Measurements from ENCODE around the gene ZNF768. TPM values are rescaled to one million over a fixed set of nuclear protein-coding genes. Genes with fewer than 3 reads are reported as not detected.

Gene ZNF768
- total and polyA plus RNA-seq, 2 experiments from 2014 or later, result 25.2 to 37.6 TPM

DNA sequence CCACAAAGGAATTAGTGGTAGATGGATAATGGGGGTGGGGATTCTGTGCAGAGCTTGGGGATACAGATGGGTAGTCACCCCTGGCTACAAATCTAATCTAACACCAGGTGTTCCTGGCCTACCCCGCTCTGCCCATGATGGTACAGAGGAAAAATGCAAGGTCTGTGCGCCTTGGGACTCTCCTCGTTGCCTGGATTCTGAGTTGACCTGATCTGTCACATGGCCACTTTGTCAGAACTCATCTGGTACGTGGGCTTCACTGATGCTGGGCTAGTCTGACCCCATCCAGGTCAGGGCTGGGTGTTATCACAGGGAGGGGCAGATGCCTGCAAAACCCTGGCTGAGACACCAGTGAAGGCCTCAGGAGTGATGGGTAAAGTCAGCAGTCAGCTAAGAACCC lies 26.6 kb upstream of the ZNF768 start:
- WGBS (ENCODE audit: low lambda C conversion rate, missing lambda C conversion rate), result 96% methylated on average over 4 of the region's 4 CpGs
- H3K4me1 ChIP-seq (ENCODE audit: insufficient read depth), result peaks cover 34% of the 10 kb centered on the region
- TF ChIP-seq, protein P1, sequence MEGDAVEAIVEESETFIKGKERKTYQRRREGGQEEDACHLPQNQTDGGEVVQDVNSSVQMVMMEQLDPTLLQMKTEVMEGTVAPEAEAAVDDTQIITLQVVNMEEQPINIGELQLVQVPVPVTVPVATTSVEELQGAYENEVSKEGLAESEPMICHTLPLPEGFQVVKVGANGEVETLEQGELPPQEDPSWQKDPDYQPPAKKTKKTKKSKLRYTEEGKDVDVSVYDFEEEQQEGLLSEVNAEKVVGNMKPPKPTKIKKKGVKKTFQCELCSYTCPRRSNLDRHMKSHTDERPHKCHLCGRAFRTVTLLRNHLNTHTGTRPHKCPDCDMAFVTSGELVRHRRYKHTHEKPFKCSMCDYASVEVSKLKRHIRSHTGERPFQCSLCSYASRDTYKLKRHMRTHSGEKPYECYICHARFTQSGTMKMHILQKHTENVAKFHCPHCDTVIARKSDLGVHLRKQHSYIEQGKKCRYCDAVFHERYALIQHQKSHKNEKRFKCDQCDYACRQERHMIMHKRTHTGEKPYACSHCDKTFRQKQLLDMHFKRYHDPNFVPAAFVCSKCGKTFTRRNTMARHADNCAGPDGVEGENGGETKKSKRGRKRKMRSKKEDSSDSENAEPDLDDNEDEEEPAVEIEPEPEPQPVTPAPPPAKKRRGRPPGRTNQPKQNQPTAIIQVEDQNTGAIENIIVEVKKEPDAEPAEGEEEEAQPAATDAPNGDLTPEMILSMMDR (IDR thresholded peaks at IDR 0.05; ENCODE audit: poor library complexity), result no peak
- no peak for TF ChIP-seq EZH2 (IDR thresholded peaks at IDR 0.05; ENCODE audit: borderline replicate concordance)

DNA sequence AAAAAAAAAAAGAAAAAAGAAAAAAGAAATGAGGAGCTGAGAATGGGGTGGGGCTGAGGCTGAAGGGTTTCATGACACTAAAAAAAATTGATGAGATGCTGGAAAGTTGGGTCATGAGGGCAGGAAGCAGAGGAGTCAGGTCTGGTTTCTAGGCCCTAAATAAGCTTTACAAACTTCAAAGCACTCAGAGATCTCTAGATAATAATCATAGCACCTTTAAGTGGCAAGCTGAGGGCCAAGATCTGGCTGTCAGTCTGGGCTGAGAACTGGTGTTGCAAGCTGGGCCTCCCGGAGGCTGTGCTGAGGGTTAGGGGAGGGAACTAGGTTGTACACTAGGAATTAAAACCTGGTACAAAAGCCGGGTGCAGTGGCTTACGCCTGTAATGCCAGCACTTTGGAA lies 25.4 kb upstream of the ZNF768 start:
- H3K4me2 ChIP-seq, result no peak overlapping the region
- no peaks in the 10 kb centered on the region for H3K36me3 ChIP-seq (replicated peaks; ENCODE audit: insufficient read depth, low read depth)
- no peak overlapping the region for H3K4me3 ChIP-seq
- no peaks in the 10 kb centered on the region for H4K20me1 ChIP-seq (ENCODE audit: insufficient read depth, poor library complexity, severe bottlenecking)
- no peaks in the 10 kb centered on the region for H3K27me3 ChIP-seq
- peak overlapping the region; percentile 67 for H3K27ac ChIP-seq
- no peak overlapping the region for H2AFZ ChIP-seq
- peaks cover 53% of the 10 kb centered on the region for H3K79me2 ChIP-seq
- H3K9me3 ChIP-seq (ENCODE audit: low read depth), result no peaks in the 10 kb centered on the region
- TF ChIP-seq, protein P1 (IDR thresholded peaks at IDR 0.05; ENCODE audit: poor library complexity), result no peak
- no peak for TF ChIP-seq EZH2 (IDR thresholded peaks at IDR 0.05; ENCODE audit: borderline replicate concordance)
- TF ChIP-seq EZH2phosphoT487 (IDR thresholded peaks at IDR 0.05; ENCODE audit: low read depth, severe bottlenecking, unreplicated experiment), result no peak
- DNase-seq (ENCODE audit: low spot score), result no peak
- peaks cover 30% of the 10 kb centered on the region for H3K4me1 ChIP-seq (ENCODE audit: insufficient read depth)
- H3K9me2 ChIP-seq (replicated peaks; ENCODE audit: insufficient read depth), result no peaks in the 10 kb centered on the region
- WGBS (ENCODE audit: low lambda C conversion rate, missing lambda C conversion rate), result 41% methylated on average over 3 of the region's 3 CpGs

More for the DNA sequence above, 26.6 kb upstream of the ZNF768 start:
- Histone ChIP-seq H3K27ac (no peak overlapping the region), H3K4me2 (no peak overlapping the region), H3K9me3 (ENCODE audit: low read depth) (no peaks in the 10 kb centered on the region), H3K4me3 (no peak overlapping the region), H3K36me3 (replicated peaks; ENCODE audit: insufficient read depth, low read depth) (no peaks in the 10 kb centered on the region), H4K20me1 (ENCODE audit: insufficient read depth, poor library complexity, severe bottlenecking) (no peaks in the 10 kb centered on the region), H3K79me2 (peaks cover 62% of the 10 kb centered on the region), H3K9me2 (replicated peaks; ENCODE audit: insufficient read depth) (no peaks in the 10 kb centered on the region), H2AFZ (no peak overlapping the region), H3K27me3 (no peaks in the 10 kb centered on the region)
- no peak for DNase-seq (ENCODE audit: low spot score)

DNA sequence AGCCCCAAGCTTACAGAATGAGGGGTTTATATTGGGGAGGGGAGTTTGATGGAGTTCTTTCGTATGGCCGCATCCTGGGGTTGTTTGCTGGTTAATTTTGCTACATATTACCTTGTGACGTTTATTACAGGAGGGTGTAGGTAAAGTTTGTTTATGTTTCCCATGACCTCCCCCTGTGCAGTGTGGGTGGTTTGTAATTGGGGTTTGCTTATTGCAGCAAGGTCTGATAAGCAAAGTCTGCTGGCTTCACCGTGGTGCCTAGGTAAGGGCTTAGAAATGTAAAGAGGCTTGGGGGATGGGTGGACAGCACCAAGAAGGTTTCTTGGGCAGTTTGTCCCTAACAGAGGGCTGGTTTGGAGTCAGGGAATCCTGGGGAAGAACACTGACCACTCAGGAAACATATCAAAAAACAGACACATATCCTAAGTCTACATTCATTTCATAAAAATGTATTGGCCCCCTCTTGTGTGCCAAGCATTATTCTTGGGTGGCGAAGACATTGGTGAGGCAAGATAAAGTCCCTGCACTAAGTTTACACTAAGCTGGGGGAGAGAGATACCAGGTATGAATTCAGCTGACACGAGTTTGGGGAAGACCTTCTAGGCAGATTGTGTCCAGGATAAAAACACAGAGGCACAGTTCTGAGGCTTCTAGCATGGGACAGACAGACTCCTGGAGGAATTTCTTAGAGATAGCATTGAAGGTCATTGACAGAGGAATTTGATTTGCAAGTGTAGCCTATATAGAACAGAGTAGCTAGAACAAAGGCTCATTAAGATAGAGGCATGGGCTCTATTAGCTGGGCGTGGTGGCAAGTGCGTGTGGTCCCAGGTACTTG lies 22.3 kb upstream of the ZNF768 start:
- H3K9me2 ChIP-seq (replicated peaks; ENCODE audit: insufficient read depth), result no peaks in the 10 kb centered on the region
- H3K9me3 ChIP-seq (ENCODE audit: low read depth), result no peaks in the 10 kb centered on the region
- H3K27ac ChIP-seq, result peak overlapping the region; percentile 83
- no peak for DNase-seq (ENCODE audit: low spot score)
- H3K27me3 ChIP-seq, result no peaks in the 10 kb centered on the region
- 43% methylated on average over 8 of the region's 8 CpGs for WGBS (ENCODE audit: low lambda C conversion rate, missing lambda C conversion rate)
- peaks cover 38% of the 10 kb centered on the region for H3K79me2 ChIP-seq
- H3K4me1 ChIP-seq (ENCODE audit: insufficient read depth), result peaks cover 16% of the 10 kb centered on the region
- no peak overlapping the region for H3K4me3 ChIP-seq
- TF ChIP-seq EZH2phosphoT487 (IDR thresholded peaks at IDR 0.05; ENCODE audit: low read depth, severe bottlenecking, unreplicated experiment) (no peak), EZH2 (IDR thresholded peaks at IDR 0.05; ENCODE audit: borderline replicate concordance) (no peak)
- TF ChIP-seq, protein P1 (IDR thresholded peaks at IDR 0.05; ENCODE audit: poor library complexity), result no peak
- H3K36me3 ChIP-seq (replicated peaks; ENCODE audit: insufficient read depth, low read depth), result no peaks in the 10 kb centered on the region
- peak overlapping the region; percentile 2 for H3K4me2 ChIP-seq
- H2AFZ ChIP-seq, result no peak overlapping the region
- no peaks in the 10 kb centered on the region for H4K20me1 ChIP-seq (ENCODE audit: insufficient read depth, poor library complexity, severe bottlenecking)

Data from hepatocyte (in vitro differentiated cells).